NB4 (cell line): Measurements from ENCODE around the gene SURF4.
"Not testable (repeated sequence)": the region's sequence is repeated elsewhere in the genome, so short reads cannot be mapped to it uniquely, and the experiment has no call there.

Experiments
- DNase-seq: peaks from one replicate; pipeline ENCODE4 v3.0.0; 2010; ENCODE audit warnings: low read depth
- H3K4me3 ChIP-seq: one replicate; pipeline ENCODE4 v1.5.1; 2011; ENCODE audit warnings: mild to moderate bottlenecking, low read depth, low read length, moderate library complexity
- MYC ChIP-seq: IDR thresholded peaks from 2 replicates; pipeline ENCODE4 v1.6.1; 2011; ENCODE audit warnings: low read depth, low read length
- POLR2A ChIP-seq: IDR thresholded peaks from 2 replicates; pipeline ENCODE4 v1.6.1; 2011; ENCODE audit warnings: mild to moderate bottlenecking; ENCODE audit not compliant: insufficient read length; ENCODE audit errors: extremely low read depth
- TF ChIP-seq, protein P1 (sequence below): IDR thresholded peaks from one replicate; pipeline ENCODE4 v1.5.1; 2012; ENCODE audit warnings: low read depth, low read length
- TF ChIP-seq, protein P2 (sequence below): IDR thresholded peaks from 2 replicates; pipeline ENCODE4 v1.6.1; 2011; ENCODE audit warnings: low read depth, low read length

SURF4 gene

DNA sequence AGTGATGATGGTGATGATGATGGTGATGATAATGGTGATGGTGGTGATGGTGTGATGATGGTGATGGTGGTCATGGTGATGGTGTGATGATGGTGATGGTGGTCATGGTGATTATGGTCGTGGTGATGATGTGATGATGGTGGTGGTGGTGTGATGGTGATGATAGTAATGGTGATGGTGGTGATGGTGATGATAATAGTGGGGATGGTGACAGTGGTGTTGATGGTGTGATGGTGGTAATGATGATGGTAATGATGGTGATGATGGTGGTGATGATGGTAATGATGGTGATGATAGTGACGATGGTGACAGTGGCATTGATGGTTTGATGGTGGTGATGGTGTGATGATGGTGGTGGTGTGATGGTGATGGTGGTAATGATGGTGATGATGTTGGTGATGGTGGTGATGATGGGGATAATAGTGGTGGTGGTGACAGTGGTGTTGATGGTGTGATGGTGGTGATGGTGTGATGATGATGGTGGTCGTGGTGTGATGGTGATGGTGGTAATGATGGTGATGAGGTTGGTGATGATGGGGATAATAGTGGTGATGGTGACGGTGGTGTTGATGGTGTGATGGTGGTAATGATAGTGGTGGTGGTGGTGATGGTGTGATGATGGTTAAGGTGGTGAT is 6.8 kb upstream of the SURF4 start:
- TF ChIP-seq POLR2A (no peak), MYC (no peak)
- TF ChIP-seq, protein P1, sequence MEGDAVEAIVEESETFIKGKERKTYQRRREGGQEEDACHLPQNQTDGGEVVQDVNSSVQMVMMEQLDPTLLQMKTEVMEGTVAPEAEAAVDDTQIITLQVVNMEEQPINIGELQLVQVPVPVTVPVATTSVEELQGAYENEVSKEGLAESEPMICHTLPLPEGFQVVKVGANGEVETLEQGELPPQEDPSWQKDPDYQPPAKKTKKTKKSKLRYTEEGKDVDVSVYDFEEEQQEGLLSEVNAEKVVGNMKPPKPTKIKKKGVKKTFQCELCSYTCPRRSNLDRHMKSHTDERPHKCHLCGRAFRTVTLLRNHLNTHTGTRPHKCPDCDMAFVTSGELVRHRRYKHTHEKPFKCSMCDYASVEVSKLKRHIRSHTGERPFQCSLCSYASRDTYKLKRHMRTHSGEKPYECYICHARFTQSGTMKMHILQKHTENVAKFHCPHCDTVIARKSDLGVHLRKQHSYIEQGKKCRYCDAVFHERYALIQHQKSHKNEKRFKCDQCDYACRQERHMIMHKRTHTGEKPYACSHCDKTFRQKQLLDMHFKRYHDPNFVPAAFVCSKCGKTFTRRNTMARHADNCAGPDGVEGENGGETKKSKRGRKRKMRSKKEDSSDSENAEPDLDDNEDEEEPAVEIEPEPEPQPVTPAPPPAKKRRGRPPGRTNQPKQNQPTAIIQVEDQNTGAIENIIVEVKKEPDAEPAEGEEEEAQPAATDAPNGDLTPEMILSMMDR, result no peak
- TF ChIP-seq, protein P2, sequence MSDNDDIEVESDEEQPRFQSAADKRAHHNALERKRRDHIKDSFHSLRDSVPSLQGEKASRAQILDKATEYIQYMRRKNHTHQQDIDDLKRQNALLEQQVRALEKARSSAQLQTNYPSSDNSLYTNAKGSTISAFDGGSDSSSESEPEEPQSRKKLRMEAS, result no peak
- H3K4me3 ChIP-seq, result no peak overlapping the region
- DNase-seq, result no peak

DNA sequence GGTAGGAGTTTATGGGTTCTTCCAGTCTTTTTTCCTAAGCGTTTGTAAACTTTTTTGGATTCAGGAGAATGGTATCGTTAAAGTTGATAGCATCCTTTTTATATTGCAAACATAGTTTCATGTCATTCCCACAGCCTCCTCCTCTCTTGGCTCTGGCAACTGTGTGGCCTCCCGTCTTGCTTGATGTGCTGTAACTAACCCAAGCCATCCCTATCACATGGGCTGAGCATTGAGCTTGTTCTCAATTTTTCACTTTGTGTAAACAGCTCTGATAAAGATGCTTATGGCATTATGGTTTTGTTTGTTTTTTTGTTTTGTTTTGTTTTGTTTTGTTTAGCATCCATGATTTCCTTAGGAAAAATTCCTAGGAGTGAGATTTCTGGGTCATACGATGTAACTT is 4.9 kb upstream of the SURF4 start:
- no peak for TF ChIP-seq MYC
- TF ChIP-seq, protein P2, result no peak
- no peak overlapping the region for H3K4me3 ChIP-seq
- no peak for DNase-seq

DNA sequence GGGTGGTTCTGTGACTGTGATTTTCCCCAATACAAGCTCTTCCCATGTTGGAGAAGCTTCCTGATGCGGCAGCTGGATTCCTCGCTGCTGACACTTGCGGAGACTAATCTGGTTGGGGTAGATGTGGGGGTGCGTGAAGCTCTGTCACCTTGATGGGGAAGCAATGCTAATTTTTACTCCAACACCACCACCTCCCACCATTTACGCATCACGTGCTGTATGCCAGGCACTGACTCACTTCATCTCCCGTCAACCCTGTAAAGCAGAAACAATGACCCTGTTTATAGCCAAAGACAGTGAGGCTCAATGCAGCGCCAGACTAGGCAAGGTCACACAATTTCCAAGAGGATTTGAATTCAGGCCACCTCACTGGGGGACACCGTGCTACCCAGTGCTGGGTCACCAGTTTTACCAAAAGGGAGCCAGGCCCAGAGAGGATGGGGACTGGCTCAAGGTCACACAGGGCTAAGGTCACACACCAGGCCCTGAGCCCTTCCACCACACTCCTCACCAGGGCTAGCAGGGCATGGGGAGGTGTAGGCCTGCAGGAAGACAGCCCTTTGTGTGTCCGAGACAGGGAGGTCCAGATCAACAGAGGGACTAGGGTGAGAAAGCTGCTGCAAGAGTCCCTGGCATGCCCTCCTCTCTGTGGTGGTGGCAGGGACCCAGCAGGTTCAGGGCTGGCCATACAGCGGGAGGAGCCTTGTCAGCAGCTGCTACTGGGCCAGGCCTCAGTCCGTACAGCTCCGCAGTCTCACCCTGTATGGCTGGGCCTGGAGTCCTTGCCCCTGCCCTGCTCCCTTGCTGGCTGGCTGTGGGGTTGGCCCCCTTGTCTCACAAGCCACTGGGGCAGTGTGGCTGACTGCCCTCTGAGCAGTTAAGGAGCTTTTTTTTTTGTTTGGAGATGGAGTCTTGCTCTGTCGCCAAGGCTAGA is 3.6 kb upstream of the SURF4 start:
- DNase-seq, result no peak
- no peak overlapping the region for H3K4me3 ChIP-seq
- TF ChIP-seq, protein P2, result no peak
- no peak for TF ChIP-seq MYC
- TF ChIP-seq POLR2A, result no peak
- TF ChIP-seq, protein P1, result no peak

DNA sequence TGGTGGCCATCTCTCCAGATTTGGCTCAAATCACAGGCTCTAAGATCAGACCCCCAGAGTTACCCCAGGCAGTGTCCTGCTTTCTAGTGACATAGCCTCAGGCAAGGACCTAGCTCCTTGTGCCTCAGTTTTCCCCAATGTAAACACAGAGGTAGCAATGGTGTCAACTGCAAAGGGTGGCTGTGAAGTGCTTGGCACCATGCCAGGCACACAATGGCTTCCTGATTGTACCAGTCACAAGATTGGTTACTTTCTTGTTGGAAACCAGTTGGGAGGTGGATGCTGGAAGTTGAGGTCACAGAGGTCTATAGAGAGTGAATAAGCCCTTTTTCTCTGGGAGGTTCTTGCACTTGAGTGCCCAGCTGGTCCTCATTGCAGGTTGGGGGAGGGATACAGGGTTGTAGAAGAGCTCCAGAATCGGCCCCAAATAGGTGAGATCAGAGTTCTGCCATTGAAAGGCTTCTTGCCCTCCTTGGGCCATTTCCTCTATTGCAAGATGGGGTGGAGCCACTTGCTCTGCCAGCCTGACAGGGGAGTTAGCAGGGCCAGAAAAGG is 2.6 kb upstream of the SURF4 start:
- no peak overlapping the region for H3K4me3 ChIP-seq
- DNase-seq, result no peak
- no peak for TF ChIP-seq MYC
- TF ChIP-seq, protein P1, result no peak
- TF ChIP-seq, protein P2, result no peak
- no peak for TF ChIP-seq POLR2A

DNA sequence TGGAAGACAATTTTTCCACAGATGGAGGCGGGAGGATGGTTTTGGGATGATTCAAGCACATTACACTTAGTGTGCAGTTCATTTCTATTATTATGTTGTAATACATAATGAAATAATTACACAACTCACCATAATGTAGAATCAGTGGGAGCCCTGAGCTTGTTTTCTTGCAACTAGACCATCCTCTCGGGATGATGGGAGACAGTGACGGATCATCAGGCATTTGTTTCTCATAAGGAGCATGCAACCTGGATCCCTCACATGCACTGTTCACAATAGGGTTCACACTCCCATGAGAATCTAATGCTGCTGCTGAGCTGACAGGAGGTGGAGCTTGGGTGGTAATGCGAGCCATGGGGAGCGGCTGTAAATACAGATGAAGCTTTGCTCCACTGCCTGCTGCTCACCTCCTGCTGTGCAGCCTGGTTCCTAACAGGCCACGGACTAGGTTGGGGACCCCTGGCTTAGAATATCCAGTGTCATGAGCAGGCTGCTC is 1.9 kb upstream of the SURF4 start:
- DNase-seq, result peak; percentile 45
- no peak overlapping the region for H3K4me3 ChIP-seq
- TF ChIP-seq POLR2A, result no peak
- TF ChIP-seq, protein P1, result no peak
- TF ChIP-seq, protein P2, result no peak
- TF ChIP-seq MYC, result no peak

DNA sequence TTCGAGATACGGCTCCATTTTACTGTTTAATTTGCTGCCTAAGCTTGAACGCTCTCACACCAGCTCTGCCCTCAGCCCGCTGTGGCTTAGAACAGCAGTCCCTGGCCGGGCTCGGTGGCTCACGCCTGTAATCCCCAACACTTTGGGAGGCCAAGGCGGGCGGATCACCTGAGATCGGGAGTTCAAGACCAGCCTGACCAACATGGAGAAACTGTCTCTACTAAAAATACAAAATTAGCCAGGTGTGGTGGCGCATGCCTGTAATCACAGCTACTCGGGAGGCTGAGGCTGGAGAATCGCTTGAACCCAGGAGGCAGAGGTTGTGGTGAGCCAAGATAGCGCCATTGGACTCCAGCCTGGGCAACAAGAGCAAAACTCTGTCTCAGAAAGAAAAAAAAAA is 1.4 kb upstream of the SURF4 start:
- not testable (repeated sequence) for H3K4me3 ChIP-seq, DNase-seq
